GM19455 (cell line): ENCODE data around the gene DHX35.

Source experiments
- ATAC-seq: cut with Tn5 transposase; IDR thresholded peaks from one replicate; pipeline ENCODE4 v1.9.1; 2021; ENCODE audit not compliant: unreplicated experiment

DHX35 gene

DNA sequence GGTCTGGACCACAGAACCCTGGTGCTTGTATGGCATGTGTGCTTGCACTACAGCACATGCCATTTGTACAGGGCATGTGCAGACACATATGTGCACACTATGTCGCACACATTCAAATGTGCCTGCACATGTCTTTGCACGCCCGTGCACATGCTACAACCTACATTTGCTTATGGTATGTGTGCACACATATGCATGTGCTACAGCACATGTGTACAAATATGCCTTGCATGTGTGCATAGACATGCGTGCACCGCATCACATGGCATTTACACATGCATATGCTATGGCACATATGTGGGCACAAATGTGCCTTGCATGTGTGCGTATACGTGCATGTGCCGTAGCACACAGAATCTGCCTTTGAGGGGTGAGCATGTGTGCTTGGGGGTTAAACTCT lies 90.5 kb downstream of the DHX35 start:
- no peak for ATAC-seq

DNA sequence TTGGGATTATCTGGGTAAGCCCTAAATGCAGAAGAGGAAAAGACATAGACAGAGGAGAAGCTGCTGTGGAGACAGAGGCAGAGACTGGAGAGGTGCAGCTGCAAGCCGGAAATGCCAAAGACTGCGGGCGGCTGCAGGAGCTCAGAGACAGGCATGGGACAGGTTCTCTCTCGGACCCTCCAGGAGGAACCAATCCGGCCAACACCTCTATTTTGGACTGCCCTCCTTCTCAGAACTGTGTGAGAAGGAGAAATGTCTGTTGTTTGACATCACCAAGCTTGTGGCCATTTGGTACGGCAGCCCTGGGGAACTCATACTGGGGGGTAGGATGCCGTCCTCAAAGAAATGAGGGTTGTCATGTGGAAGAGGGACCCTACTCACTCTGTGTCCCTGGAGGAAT lies 95.0 kb downstream of the DHX35 start:
- no peak for ATAC-seq

DNA sequence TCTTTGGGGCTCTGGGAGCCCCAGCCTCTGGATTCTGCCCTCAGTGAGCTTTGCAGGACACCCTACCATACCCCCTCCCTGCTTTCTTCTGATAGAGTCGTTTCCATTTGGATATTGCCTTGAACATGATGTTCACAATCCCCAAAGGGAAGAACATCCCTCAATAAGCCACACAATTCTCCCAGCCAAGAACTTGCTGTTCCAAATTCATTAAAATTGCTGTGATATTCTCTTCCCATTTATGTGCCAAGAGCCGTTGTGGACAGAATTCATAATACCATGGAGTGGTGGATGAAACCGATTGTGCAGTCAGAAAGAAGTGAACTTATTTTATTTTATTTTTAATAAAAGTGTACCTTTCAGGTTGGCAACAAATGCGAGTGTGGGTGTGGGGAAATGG lies 95.8 kb downstream of the DHX35 start:
- no peak for ATAC-seq

DNA sequence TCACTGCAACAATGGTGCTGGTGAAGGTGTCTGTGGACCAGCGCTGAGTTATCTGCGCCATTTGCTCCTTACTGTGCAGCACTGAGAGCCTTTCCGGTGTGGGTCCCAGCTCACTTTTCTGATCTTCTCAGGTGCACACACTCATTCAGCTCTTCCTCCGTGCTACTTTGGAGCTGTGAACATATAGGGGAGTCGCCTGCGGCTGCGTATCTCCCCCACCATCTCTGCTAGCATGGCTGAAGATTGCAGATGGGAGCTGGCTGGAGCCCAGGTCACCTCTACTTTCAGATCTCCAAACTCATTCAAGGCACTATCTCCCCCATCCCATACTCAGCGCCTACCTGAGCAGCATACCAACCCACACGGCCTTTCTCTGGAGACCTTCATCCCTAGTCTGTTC lies 96.9 kb downstream of the DHX35 start:
- no peak for ATAC-seq

DNA sequence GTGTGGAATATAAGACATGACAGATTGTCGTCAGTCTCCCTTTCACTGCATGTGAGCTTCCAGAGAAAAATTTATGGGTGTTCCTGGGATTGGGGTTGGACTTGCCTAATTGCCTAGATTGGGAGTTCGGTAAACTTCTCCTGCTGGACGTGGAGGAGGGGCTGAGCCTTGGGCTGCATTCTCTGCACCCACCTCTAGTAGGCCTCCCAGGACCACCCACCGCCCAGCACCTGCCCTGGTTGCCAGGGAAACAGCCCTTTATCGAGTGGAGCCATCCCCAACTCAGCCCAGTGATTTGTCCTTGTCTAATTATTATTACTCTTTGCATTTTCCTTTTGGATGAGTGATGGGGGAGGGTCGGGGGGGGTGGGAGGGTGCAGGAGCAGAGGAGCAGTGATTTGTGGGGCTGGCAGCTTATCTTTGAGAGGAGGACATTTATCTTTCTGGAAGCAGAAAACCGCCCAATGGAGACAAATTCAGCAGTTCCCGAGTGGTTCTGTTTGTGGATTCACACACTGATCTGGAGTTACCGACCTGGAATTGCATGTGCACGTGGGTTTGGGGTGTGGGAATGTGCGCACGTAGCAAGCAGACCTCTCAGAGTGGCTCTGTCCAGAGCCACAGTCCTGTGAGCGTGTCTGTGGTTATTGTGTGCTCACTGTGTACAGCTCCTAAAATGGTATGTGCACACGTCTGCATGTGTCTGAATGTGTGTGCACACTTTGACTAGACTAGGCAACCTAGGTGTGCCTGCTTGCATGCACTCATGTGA lies 104.5 kb downstream of the DHX35 start:
- ATAC-seq = no peak

DNA sequence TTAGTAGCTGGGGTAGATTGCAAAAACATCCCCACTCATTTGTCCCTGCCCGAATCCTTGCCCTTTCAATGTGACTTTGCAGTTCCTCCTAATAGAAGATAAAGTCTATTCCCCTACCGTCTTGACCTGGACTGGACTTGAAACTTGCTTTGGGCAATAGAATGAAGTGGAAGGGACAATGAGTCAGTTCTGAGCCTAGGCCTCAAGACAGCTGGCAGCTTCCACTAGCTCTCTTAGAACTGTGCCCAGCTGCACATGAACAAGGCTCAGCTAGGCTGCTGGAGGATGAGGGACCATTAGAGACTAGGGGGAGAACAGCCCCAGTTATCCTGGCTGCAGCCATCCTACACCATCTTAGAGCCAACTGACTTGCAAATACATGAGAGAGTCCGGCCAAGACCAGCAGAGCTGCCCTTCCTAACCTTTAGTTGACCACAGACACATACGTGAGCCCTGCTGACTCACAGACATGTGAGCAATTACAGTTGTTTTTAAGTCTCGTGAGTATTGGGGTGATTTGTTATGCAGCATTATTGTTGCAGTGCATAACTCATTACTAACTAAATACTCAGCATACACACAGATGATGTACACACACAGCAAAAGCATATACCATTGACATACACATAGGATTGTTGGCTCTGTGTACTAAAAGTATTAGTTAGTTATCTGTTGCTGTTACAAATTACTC lies 105.5 kb downstream of the DHX35 start:
- ATAC-seq = no peak

DNA sequence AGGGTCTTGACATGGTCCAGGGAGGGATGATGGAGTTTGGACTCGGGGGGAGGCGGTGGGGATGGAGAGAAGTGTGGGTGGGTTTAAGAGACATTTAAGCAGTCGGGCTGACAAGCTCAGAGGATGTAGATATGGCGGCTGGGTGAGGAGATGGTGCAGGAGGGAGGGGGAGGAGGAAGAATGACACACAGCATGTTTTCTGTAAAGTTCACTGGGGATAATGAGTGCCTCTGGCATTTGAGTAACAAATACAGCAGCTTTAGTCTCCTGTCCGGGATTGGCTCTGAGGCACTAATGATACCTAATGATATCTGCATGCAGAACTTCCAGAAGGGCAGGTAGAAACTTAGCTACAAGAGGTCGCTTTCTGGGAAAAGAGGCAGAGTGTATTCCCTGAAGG lies 107.8 kb downstream of the DHX35 start:
- no peak for ATAC-seq

DNA sequence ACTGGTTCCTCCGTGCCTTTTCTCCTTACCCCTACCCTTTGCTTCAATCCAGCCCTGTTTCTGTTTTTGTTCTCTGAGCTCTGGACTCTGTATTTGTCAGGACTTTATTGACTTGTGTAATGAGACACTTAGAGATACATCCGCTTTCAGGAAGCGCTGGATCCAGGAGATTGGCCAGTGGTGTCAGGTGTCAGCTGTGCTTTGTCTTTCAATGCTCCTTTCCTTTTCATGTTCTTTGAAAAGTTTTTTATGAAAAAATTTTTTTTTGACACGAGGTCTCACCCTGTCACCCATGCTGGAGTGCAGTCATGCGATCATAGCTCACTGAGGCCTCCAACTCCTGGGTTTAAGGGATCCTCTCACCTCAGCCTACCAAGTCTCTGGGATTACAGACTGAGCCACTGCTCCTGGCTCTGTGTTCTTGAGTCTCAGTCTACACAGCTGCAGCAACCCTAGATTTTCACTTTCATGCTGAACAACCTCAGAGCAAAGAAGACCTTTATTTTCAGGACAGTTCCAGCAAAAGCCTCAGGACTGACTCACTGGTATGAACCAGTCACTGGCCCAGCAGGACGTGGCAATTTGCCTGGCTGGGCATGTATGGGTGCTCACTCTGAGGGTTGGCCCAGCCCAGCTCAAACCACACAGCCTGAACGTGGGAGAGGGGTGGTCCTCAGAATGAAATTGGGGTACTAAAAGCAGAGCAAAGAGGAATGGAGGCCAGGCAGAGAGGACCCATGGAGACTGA lies 108.5 kb downstream of the DHX35 start:
- ATAC-seq = no peak

DNA sequence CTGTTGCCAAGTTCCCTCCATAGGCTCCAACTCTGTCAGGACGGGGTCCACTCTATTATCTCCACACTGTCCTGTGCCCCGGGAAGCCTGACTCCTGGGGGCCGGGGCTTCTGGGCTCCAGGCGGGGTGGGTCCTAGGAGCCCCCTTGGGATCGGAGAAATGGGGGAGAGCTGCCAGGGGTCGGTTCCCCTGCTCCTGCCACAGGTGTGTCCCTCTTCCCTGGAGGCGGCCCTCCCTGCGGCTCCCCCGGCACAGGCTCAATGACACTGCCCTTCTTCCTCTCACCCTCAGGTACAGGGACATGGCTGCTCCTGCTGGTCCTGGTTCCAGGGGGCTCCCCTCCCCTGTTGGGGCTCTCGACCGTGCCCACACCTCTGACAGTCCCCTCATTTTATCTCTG lies 110.0 kb downstream of the DHX35 start:
- no peak for ATAC-seq

DNA sequence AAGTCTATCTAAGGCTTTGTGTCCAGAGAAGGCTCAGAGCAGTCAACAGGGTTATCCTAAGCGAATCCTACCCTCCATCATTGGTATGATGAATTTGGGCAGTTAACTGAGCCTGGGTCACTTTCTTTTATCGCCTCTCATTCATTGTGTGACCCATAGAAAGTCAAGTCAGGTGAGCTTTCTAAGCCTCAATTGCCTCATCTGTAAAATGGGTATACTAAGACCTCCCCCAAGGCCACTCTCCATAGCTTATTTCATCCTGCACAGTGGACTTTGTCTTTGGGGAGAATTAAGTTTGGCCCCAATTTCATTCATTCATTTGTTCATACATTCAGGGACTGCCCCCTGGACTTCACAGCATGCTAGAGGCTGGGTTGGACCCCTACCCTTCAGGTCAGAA lies 110.5 kb downstream of the DHX35 start:
- no peak for ATAC-seq

DNA sequence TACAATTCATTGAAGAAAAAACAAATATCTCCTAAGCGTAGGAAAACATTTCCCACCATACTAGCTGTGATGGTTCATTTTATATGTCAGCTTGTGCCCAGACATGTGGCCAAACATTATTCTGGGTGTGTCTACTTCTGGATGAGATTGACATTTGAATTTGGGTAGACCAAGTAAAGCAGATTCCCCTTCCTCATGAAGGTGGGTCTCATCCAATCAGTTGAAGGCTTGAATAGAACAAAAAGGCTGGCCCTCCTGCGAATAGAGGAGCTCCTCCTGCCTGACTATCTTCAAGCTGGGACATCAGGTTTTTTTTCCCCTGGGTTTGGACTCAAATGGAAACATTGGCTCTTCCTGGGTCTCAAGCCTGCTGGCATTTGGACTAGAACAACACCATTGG lies 113.6 kb downstream of the DHX35 start:
- ATAC-seq = no peak

DNA sequence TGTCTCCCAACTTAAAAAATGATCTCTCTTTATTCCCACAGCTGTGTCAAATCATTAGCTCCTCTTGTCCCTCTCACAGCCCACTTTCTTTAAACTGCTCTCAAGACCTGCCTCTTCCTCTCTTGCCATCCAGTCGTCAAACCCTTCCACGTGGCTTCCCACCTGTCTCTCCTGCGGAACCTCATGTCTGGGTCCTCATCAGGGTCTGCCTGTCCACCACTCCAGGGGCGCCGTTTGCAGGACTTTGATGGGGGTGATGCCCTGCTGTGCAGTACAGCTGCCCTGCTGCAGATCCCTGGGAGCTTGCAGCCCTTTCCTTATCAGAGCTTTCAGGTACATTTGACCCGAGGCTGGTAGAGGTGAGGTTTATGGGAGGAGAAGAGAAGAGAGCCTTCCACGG lies 114.8 kb downstream of the DHX35 start:
- ATAC-seq = no peak

DNA sequence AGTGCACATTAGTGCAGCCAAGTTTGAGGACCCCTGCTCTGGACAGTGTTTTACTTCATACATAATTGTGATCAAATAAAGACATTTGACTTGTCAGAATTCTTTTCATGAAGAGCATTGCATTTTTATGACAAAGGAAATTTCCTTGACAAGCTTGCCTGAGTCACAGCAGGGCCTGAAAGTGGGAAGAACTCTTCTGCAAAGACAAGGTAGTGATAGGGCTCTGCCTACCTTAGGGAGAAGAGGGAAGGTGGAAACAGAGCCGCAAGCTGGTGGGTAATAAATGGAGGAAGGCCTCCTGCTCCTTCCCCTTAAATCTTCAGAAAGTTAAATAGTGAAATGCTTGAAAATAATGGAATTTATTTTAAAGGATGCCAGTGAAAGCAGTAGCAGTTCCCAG lies 118.2 kb downstream of the DHX35 start:
- no peak for ATAC-seq

DNA sequence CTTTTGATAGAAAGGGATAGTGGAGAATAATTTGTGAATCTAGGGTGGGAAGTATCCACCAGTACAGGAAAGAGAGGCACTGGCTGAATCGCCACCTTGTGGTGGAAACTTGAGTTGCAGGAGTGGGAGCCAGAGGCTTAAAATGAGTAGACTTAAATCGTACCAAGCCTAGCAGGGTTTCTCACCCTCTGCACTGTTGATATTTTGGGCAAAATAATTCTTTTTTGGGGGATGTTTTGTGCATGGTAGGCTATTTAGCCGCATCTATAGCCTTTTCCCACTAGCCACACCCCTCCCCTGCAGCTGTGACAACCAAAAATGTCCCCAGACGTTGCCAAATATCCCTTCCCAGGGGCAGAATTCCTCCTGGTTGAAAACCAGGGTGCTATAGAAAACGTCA lies 119.1 kb downstream of the DHX35 start:
- ATAC-seq = no peak

DNA sequence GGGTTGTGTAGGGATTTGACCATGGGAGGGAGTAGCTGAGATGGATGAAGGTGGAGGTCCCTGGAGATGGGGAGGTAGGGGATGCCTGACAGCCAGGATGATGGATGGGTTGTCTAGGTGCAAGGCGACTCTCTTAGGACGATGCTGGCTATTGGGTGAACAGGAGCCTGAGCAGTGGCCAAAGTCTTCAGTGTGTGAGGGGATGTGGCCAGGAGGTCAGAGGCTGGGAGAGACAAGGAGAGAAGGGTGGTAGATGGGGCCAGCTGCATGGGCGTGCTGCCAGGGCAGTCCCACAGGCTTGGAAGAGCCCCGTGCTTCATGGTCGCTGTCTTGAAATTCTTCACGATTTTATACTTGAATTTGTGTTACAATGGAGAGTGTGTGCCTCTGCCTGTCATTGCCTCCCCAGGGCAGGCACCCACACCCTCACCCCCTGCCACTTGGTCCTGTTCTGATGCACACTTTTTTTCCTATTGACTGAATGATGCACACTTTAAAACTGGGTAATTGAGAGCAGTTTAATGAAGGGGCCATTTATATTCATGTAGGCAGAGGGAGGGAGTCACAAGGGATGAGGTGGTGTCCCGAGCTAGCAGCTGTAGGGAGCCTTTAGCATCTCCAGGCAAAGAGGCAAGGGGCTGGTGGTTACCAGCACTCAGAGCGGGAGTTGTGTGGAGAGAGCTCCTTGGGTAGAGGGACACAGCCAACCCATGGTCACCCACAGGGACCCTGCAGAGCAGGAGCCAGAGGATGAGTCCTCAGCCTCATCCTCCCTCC lies 120.7 kb downstream of the DHX35 start:
- ATAC-seq = no peak

DNA sequence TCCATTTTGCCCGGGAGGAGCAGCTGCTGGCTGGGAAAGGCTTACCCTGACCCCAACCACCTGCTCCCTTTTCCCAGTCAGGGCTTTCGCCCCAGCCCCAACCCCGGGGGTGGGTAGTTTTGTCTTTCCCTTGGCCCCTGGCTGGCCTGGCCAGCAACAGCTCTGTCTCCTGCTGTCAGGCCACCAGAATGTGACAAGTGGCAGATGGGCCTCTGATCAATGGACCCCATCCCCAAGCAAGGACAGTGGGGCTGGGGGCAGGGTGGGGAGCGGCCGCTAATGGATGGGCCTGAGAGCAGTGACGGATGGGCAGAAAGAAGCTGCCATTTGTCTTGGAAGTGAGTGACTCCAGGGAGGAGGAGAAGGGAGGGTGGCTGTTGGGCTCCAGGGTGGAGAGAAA lies 121.6 kb downstream of the DHX35 start:
- ATAC-seq = no peak

DNA sequence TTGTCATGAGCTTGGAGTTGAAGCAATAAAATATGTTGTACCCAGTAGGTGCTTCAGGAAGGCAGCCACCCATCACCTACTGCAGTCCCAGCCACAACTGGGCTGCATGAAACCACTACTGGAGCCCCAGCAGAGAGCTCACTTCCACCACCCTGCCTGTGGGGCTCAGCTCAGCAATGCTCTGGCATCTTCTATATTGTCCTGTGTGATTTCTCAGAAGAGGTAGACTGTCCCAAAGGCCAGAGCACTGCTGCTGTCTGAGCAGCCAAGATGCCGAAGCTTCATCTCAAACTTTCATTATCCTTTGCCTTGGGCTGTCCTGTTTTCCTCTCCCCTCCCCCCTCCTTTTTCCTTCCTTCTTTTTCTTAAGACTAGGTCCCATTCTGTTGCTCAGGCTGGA lies 126.9 kb downstream of the DHX35 start:
- ATAC-seq = no peak
